WTC11 (cell line): ENCODE results near the gene RFC2. TPM values are rescaled to one million over a fixed set of nuclear protein-coding genes. Genes with fewer than 3 reads are reported as not detected.

Experiments used
- ATAC-seq: fragments of 200-7000 bp; cut with Tn5 transposase; 2 replicates; pipeline ENCODE4 v1.10.0; 2021; ENCODE audit warnings: mild to moderate bottlenecking, moderate library complexity
- CTCF ChIA-PET: fragments of 300-600 bp; sonication (Branson Sonifier 250); formaldehyde crosslinking; loops from one replicate; lab custom pipeline; 2021; ENCODE audit warnings: antibody characterized with exemption; lab: Charles Lee
- POLR2A ChIA-PET: fragments of 350-600 bp; sonication (Branson Sonifier 250); formaldehyde crosslinking; loops from one replicate; lab custom pipeline; 2021; ENCODE audit warnings: antibody characterized with exemption; lab: Charles Lee
- DNase-seq: peaks from one replicate; pipeline ENCODE4 v3.0.0; 2021; ENCODE audit warnings: low spot score
- H3K27ac Mint-ChIP-seq: 2 replicates; pipeline ENCODE4 v1.8.0; 2021; ENCODE audit warnings: mixed read lengths
- H3K27me3 Mint-ChIP-seq: 2 replicates; pipeline ENCODE4 v1.8.0; 2021; ENCODE audit warnings: low read depth, mild to moderate bottlenecking, moderate library complexity, mixed read lengths
- H3K36me3 Mint-ChIP-seq: 2 replicates; pipeline ENCODE4 v1.8.0; 2021; ENCODE audit warnings: mixed read lengths
- H3K4me1 Mint-ChIP-seq: 2 replicates; pipeline ENCODE4 v1.8.0; 2022; ENCODE audit warnings: mixed read lengths
- H3K4me3 Mint-ChIP-seq: 2 replicates; pipeline ENCODE4 v1.8.0; 2021; ENCODE audit warnings: mild to moderate bottlenecking, moderate library complexity, mixed read lengths
- H3K9me3 Mint-ChIP-seq: 2 replicates; pipeline ENCODE4 v1.8.0; 2021; ENCODE audit warnings: mixed read lengths
- AR ChIP-seq: fragments of 250-450 bp; sonication (Bioruptor Pico); IDR thresholded peaks from 2 replicates; pipeline ENCODE4 v1.9.0; 2021; ENCODE audit warnings: mild to moderate bottlenecking
- ATF3 ChIP-seq: sonication (generic); formaldehyde crosslinking; conservative IDR thresholded peaks from 2 replicates; pipeline ENCODE4 v1.8.1; 2022; ENCODE audit warnings: mild to moderate bottlenecking, missing genetic modification reagents
- CBFB ChIP-seq: sonication (generic); formaldehyde crosslinking; IDR thresholded peaks from 2 replicates; pipeline ENCODE4 v1.8.1; 2022; ENCODE audit warnings: mild to moderate bottlenecking, low read depth, missing genetic modification reagents
- E2F5 ChIP-seq: sonication (generic); formaldehyde crosslinking; IDR thresholded peaks from 2 replicates; pipeline ENCODE4 v1.8.1; 2022; ENCODE audit warnings: mild to moderate bottlenecking, moderate library complexity, missing genetic modification reagents
- FOXJ3 ChIP-seq: sonication (generic); formaldehyde crosslinking; IDR thresholded peaks from 2 replicates; pipeline ENCODE4 v1.9.0; 2021; ENCODE audit warnings: missing genetic modification reagents, mild to moderate bottlenecking, borderline replicate concordance
- IRF1 ChIP-seq: sonication (generic); formaldehyde crosslinking; IDR thresholded peaks from 2 replicates; pipeline ENCODE4 v1.8.0; 2023; ENCODE audit warnings: missing genetic modification reagents
- JUN ChIP-seq: sonication (generic); formaldehyde crosslinking; IDR thresholded peaks from 2 replicates; pipeline ENCODE4 v1.8.0; 2023; ENCODE audit warnings: mild to moderate bottlenecking, missing genetic modification reagents
- MAX ChIP-seq: sonication (generic); formaldehyde crosslinking; IDR thresholded peaks from 2 replicates; pipeline ENCODE4 v1.8.0; 2022; ENCODE audit warnings: mild to moderate bottlenecking, missing genetic modification reagents
- MYBL2 ChIP-seq: sonication (generic); formaldehyde crosslinking; IDR thresholded peaks from 2 replicates; pipeline ENCODE4 v1.8.1; 2023; ENCODE audit warnings: mild to moderate bottlenecking, moderate library complexity, missing genetic modification reagents
- NFE2L1 ChIP-seq: sonication (generic); formaldehyde crosslinking; IDR thresholded peaks from 2 replicates; pipeline ENCODE4 v1.8.1; 2023; ENCODE audit warnings: missing genetic modification reagents
- USF1 ChIP-seq: sonication (generic); formaldehyde crosslinking; IDR thresholded peaks from 2 replicates; pipeline ENCODE4 v1.8.0; 2022; ENCODE audit warnings: mild to moderate bottlenecking, missing genetic modification reagents
- ZMAT4 ChIP-seq: fragments of 250-450 bp; sonication (Bioruptor Pico); IDR thresholded peaks from 2 replicates; pipeline ENCODE4 v1.9.0; 2021; ENCODE audit warnings: mild to moderate bottlenecking
- ZNF121 ChIP-seq: sonication (generic); formaldehyde crosslinking; IDR thresholded peaks from 2 replicates; pipeline ENCODE4 v1.8.0; 2023; ENCODE audit warnings: missing genetic modification reagents
- ZNF138 ChIP-seq: sonication (generic); formaldehyde crosslinking; conservative IDR thresholded peaks from 2 replicates; pipeline ENCODE4 v1.8.1; 2022; ENCODE audit warnings: mild to moderate bottlenecking, moderate library complexity, missing genetic modification reagents
- ZNF219 ChIP-seq: sonication (generic); formaldehyde crosslinking; IDR thresholded peaks from 2 replicates; pipeline ENCODE4 v1.8.0; 2023; ENCODE audit warnings: missing genetic modification reagents, mild to moderate bottlenecking, borderline replicate concordance
- ZNF281 ChIP-seq: sonication (generic); formaldehyde crosslinking; IDR thresholded peaks from 2 replicates; pipeline ENCODE4 v1.8.0; 2023; ENCODE audit warnings: mild to moderate bottlenecking, missing genetic modification reagents
- ZNF317 ChIP-seq: sonication (generic); formaldehyde crosslinking; IDR thresholded peaks from 2 replicates; pipeline ENCODE4 v1.8.1; 2023; ENCODE audit warnings: low read depth, mild to moderate bottlenecking, moderate library complexity, missing genetic modification reagents, borderline replicate concordance
- total RNA-seq: library from RNA; stranded (reverse); gene quantifications from 3 replicates; pipeline ENCODE4 v1.2.3, GENCODE V29; 2021

Gene RFC2
- total RNA-seq, 1 experiment from 2014 or later: 80.7 TPM

- CTCF ChIA-PET: interaction anchor here (1.7 kb wide), 1 partner anchor 42 kb away, joined by 7 read pairs; no protein-coding TSS in a partner anchor
- no peak for TF ChIP-seq MAX
- TF ChIP-seq MYBL2 (CRISPR knock-in tag): no peak
- no peak for TF ChIP-seq ATF3
- TF ChIP-seq ZNF121 (CRISPR knock-in tag): peak; percentile 98
- TF ChIP-seq, all 79 proteins: peak for 1
- ATAC-seq (no peak), DNase-seq (no peak)
- Mint-ChIP-seq H3K9me3 (no peaks in the 10 kb centered on the region), H3K27me3 (no peaks in the 10 kb centered on the region), H3K36me3 (peaks cover 57% of the 10 kb centered on the region), H3K4me3 (no peak overlapping the region), H3K4me1 (no peaks in the 10 kb centered on the region; the same call in 1 of the 2 replicates), H3K27ac (no peak overlapping the region)
- POLR2A ChIA-PET: no interaction called here
Observed at GRCh38 chr7:74248156-74248555, 6.0 kb downstream of the RFC2 start.

- TF ChIP-seq ZMAT4 (CRISPR knock-in tag): no peak
- no peak for TF ChIP-seq IRF1 (CRISPR knock-in tag)
- no peak for TF ChIP-seq FOXJ3 (CRISPR knock-in tag)
- TF ChIP-seq ZNF317 (CRISPR knock-in tag): no peak
- no peak for TF ChIP-seq AR (CRISPR knock-in tag)
- no peak for TF ChIP-seq E2F5 (CRISPR knock-in tag)
- no peak for TF ChIP-seq USF1 (CRISPR knock-in tag)
- no peak for TF ChIP-seq NFE2L1 (CRISPR knock-in tag)
- no peak for TF ChIP-seq CBFB (CRISPR knock-in tag)
- TF ChIP-seq ZNF281: no peak
- TF ChIP-seq ZNF219 (CRISPR knock-in tag): no peak
- TF ChIP-seq ZNF138 (CRISPR knock-in tag): no peak
- TF ChIP-seq JUN (CRISPR knock-in tag): no peak
- TF ChIP-seq, all 79 proteins: peak for 0
- no peak overlapping the region for H3K27ac Mint-ChIP-seq
- no peaks in the 10 kb centered on the region for H3K9me3 Mint-ChIP-seq
- no peak for DNase-seq
- H3K36me3 Mint-ChIP-seq: peaks cover 63% of the 10 kb centered on the region
- H3K4me1 Mint-ChIP-seq: no peaks in the 10 kb centered on the region
- no peak overlapping the region for H3K4me3 Mint-ChIP-seq
- ChIA-PET POLR2A (no interaction called here), CTCF (interaction anchor here (1.7 kb wide), 1 partner anchor 40 kb away, joined by 7 read pairs; no protein-coding TSS in a partner anchor)
- ATAC-seq: no peak
- no peaks in the 10 kb centered on the region for H3K27me3 Mint-ChIP-seq
Observed at GRCh38 chr7:74246497-74246896, 7.7 kb downstream of the RFC2 start.
